WERI-Rb-1 (cell line): ENCODE results near the gene FRK.
A peak's percentile ranks its signal among the peaks of the same experiment; 100 is the strongest.

ENCODE experiments used
- DNase-seq: peaks from one replicate; pipeline ENCODE4 v3.0.0-alpha.2; 2020
- H3K27ac ChIP-seq: fragments of 250-450 bp; sonication (Bioruptor Pico); 2 replicates; pipeline ENCODE4 v1.5.1; 2020; ENCODE audit warnings: mild to moderate bottlenecking, moderate library complexity
- H3K27me3 ChIP-seq: fragments of 250-450 bp; sonication (Bioruptor Pico); 2 replicates; pipeline ENCODE4 v1.5.1; 2021; ENCODE audit warnings: mild to moderate bottlenecking, low read depth, moderate library complexity; ENCODE audit not compliant: insufficient read depth, severe bottlenecking
- H3K36me3 ChIP-seq: fragments of 250-450 bp; sonication (Bioruptor Pico); 2 replicates; pipeline ENCODE4 v1.5.1; 2020; ENCODE audit warnings: mild to moderate bottlenecking, moderate library complexity
- H3K4me3 ChIP-seq: 2 replicates; pipeline ENCODE4 v1.5.1; 2011; ENCODE audit warnings: low read depth, mild to moderate bottlenecking, control low read depth, low read length
- H3K9me3 ChIP-seq: fragments of 250-450 bp; sonication (Bioruptor Pico); 2 replicates; pipeline ENCODE4 v1.5.1; 2021; ENCODE audit warnings: mild to moderate bottlenecking, moderate library complexity; ENCODE audit not compliant: severe bottlenecking
- CTCF ChIP-seq: IDR thresholded peaks from 2 replicates; pipeline ENCODE4 v1.5.1; 2011; ENCODE audit warnings: low read depth, mild to moderate bottlenecking, control low read depth, inconsistent platforms, low read length

Gene FRK

DNA sequence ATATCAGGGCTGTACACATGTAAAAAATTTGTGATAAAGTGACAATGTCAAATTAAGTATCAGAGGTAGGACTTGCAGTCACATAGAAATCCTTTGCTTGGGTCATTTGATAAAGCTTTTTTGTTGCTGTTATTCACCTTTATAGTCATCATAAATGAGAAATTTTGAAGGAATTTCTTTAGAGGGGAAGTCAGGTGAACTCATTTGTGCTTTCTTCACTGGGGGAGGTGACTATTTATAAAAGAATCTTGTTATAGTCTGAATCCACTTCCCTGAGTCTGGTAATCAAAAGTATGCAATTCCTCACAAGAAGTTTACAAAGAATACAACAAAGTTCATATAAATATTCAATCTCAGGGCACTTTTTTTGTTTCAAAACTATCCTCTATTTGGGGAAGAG is 47.7 kb downstream of the FRK start:
- no peaks in the 10 kb centered on the region for H3K36me3 ChIP-seq
- no peak overlapping the region for H3K4me3 ChIP-seq
- H3K27me3 ChIP-seq, result no peaks in the 10 kb centered on the region
- DNase-seq, result no peak
- no peaks in the 10 kb centered on the region for H3K9me3 ChIP-seq
- no peak for TF ChIP-seq CTCF
- H3K27ac ChIP-seq, result no peak overlapping the region

- no peaks in the 10 kb centered on the region for H3K36me3 ChIP-seq
- H3K9me3 ChIP-seq, result no peaks in the 10 kb centered on the region
- no peak overlapping the region for H3K4me3 ChIP-seq
- TF ChIP-seq CTCF, result no peak
- H3K27ac ChIP-seq, result no peak overlapping the region
- DNase-seq, result no peak
- H3K27me3 ChIP-seq, result no peaks in the 10 kb centered on the region
Observed at GRCh38 chr6:116012471-116012949, 48.2 kb downstream of the FRK start.

DNA sequence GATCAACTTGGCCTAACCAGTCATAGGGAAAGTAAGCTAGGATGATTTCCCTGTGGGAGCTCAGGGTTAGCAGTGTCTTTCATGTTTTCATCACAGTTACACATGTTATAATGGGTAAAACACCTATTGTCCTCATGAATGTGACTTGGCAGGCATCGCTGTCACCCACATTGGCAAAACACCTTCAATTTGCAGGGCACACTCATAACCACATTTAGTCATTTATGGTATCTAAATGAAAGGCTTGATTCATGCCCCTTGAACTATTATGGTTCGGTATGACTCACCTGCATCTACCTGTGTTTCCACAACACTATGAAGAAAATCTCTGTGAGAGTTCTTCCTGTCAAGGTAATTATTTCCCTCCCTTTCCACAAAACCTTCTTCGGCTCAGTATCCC is 49.2 kb downstream of the FRK start:
- H3K9me3 ChIP-seq, result no peaks in the 10 kb centered on the region
- no peak for TF ChIP-seq CTCF
- H3K27me3 ChIP-seq, result no peaks in the 10 kb centered on the region
- no peak overlapping the region for H3K27ac ChIP-seq
- no peak overlapping the region for H3K4me3 ChIP-seq
- no peaks in the 10 kb centered on the region for H3K36me3 ChIP-seq
- no peak for DNase-seq

- Histone ChIP-seq H3K36me3 (no peaks in the 10 kb centered on the region), H3K27ac (no peak overlapping the region), H3K4me3 (no peak overlapping the region), H3K27me3 (no peaks in the 10 kb centered on the region), H3K9me3 (no peaks in the 10 kb centered on the region)
- DNase-seq, result peak; percentile 75
- peak; percentile 74 for TF ChIP-seq CTCF
Observed at GRCh38 chr6:116010790-116011401, 49.8 kb downstream of the FRK start.

DNA sequence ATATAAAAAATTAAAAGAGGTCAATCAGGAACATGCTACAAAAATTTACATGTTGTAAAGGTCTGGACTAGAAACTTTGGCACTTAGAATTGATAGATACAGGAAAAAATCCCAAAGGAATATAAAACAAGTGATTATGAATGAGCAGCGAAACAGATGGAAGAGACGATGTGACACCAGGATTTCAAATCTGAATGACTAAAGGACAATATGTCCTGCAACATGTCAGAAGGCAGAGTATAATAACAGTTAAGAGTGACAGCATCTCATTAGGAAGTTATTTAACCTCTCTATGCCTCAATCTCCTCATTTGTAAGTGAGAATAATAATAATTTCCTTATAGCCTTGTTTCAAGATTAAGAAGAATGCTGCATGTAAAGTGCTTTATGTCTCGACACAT is 50.3 kb downstream of the FRK start:
- no peaks in the 10 kb centered on the region for H3K9me3 ChIP-seq
- H3K27ac ChIP-seq, result no peak overlapping the region
- no peak for TF ChIP-seq CTCF
- H3K27me3 ChIP-seq, result no peaks in the 10 kb centered on the region
- DNase-seq, result no peak
- no peak overlapping the region for H3K4me3 ChIP-seq
- H3K36me3 ChIP-seq, result no peaks in the 10 kb centered on the region
